Neural crest cell (in vitro differentiated cells): Measurements from ENCODE around the gene WNT9A. TPM values are rescaled to one million over a fixed set of nuclear protein-coding genes. Genes with fewer than 3 reads are reported as not detected.

Experiments used
- DNase-seq: peaks from one replicate; pipeline ENCODE4 v3.0.0; 2021; ENCODE audit warnings: low read depth, mixed read lengths, low spot score
- H3K27ac Mint-ChIP-seq: one replicate; pipeline ENCODE4 v1.8.0; 2021; ENCODE audit warnings: mild to moderate bottlenecking, mixed read lengths; ENCODE audit not compliant: unreplicated experiment
- H3K27me3 Mint-ChIP-seq: 2 replicates; pipeline ENCODE4 v1.8.0; 2021; ENCODE audit warnings: low read depth, mild to moderate bottlenecking, mixed read lengths
- H3K36me3 Mint-ChIP-seq: 2 replicates; pipeline ENCODE4 v1.8.0; 2021; ENCODE audit warnings: low read depth, mild to moderate bottlenecking, mixed read lengths
- H3K4me1 Mint-ChIP-seq: 2 replicates; pipeline ENCODE4 v1.8.0; 2021; ENCODE audit warnings: mixed read lengths
- H3K4me3 Mint-ChIP-seq: one replicate; pipeline ENCODE4 v1.8.0; 2021; ENCODE audit warnings: mild to moderate bottlenecking, mixed read lengths
- H3K9me3 Mint-ChIP-seq: 2 replicates; pipeline ENCODE4 v1.8.0; 2021; ENCODE audit warnings: mixed read lengths
- CTCF ChIP-seq: fragments of 200-600 bp; sonication (generic); conservative IDR thresholded peaks from 2 replicates; pipeline ENCODE4 v1.5.0; 2021; ENCODE audit warnings: antibody characterized with exemption, mild to moderate bottlenecking
- total RNA-seq: library from RNA; stranded (reverse); gene quantifications from 2 replicates; pipeline ENCODE4 v1.2.1, GENCODE V29; 2021

Gene WNT9A
- total RNA-seq, 1 donor from 2014 or later = 0.54 TPM

DNA sequence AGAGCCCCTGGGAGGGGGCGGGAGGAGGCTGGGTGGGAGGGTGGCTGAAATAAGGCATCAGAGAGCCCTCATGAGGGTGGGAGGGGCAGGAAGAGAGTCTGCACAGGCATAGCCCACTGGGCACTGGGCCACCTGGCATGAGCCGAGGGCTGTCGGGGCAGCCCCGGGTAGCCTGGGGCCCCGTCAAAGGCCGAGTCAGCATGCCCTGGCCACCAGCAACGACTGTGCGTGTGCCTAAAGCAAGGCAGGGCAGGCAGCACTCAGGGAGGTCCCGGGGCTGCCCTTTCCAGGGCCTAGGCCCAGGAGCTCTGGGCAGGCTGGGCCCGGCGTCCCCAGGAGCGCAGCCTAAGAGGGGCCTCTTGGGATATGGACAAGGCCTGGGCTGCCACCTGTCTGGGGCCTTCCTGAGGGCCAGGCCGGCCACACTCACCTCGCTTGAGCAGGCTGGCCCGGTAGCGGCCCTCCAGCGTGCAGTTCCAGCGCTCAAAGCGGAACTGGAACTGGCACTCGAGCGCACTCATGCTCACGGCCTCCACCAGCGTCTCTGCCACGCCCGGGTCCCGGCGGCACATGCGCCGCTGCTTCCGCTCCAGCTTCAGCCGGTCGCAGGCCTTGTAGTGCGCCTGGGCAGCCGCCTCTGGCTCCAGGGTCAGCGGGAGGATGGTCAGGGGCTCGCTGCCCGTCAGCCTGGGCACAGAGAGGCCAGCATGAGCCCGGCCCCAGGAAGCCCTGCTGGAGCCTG lies 22.7 kb downstream of the WNT9A start:
- DNase-seq = no peak

DNA sequence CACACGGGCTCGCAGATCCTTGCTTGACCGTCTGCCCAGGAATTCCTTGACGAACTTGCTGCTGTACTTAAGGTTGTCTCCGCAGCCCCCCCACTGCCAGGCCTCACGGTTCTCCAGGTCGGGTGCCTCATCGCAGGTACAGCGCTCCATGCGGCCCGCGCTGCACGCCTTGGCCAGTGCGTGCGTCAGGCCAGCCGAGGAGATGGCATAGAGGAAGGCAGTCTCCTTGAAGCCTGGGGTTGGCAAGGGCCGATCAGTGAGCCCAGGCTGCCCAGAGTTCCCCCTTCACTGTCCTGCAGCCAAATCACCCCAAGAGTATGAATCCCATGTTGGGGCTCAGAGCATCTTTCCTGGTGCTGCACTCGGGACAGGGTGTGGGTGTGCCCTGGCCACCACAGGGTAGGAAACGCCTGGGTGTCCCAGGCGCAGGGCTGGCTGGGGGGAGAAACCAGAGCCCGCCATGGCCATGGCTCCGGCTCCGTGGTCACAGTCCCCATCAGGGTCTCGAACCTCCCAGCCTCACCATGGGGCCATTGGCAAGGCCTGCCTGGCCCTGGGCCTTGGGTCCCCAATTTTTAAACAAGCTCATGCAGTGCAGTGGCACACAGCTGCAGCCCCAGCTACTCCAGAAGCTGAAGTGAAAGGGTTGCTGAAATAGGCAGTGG lies 23.4 kb downstream of the WNT9A start:
- Mint-ChIP-seq H3K27ac (no peak overlapping the region), H3K4me3 (no peak overlapping the region), H3K9me3 (no peaks in the 10 kb centered on the region), H3K36me3 (no peaks in the 10 kb centered on the region), H3K27me3 (no peaks in the 10 kb centered on the region), H3K4me1 (peaks cover 10% of the 10 kb centered on the region)
- no peak for TF ChIP-seq CTCF
- no peak for DNase-seq

More for the DNA sequence above, 22.7 kb downstream of the WNT9A start:
- Mint-ChIP-seq H3K4me1 (peaks cover 4% of the 10 kb centered on the region), H3K27ac (no peak overlapping the region), H3K9me3 (no peaks in the 10 kb centered on the region), H3K4me3 (no peak overlapping the region), H3K27me3 (no peaks in the 10 kb centered on the region), H3K36me3 (no peaks in the 10 kb centered on the region)
- no peak for TF ChIP-seq CTCF

DNA sequence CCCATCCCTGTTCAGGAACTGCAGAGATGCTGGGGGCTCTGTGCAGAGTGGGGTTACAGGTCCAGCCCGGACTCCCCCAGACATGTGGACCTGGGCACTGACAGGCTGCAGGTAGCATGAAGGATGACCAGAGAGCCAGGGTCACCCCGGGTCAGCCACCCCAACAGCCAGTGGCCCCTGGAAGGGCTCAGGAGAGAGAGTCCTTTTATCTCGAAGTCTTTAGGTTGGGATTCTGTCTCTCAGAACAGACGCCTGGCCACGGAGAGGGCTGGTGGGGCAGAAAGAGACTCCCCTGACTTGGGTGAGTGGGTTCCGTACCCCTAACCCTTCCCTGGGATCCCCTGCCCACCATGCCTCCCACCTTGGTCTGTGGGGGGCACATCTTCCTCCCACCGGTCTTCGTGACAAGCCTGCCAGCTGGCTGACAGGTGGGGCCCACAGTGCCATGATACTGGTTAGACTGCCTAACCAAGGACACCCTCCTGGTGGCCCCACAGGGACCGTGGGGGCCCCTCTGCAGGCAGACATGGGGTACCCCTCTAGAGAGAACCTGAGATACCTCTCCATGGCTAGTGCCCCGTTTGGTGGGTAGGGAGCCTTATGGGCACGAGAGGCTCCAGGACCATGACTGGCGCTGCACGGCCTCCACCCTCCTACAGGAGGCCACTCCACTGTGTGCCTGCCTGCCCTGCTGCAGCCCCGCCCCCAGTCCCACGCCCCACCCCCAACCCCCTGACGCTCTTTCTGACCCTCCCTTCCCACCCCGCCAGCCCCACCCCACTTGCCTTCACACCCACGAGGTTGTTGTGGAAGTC lies 24.2 kb downstream of the WNT9A start:
- Mint-ChIP-seq H3K36me3 (no peaks in the 10 kb centered on the region), H3K27me3 (no peaks in the 10 kb centered on the region), H3K9me3 (no peaks in the 10 kb centered on the region), H3K4me3 (no peak overlapping the region), H3K27ac (no peak overlapping the region), H3K4me1 (peaks cover 15% of the 10 kb centered on the region)
- TF ChIP-seq CTCF = no peak
- no peak for DNase-seq

GRCh38 chr1:227922501-227923352 lies 25.0 kb downstream of the WNT9A start:
- DNase-seq = no peak
- Mint-ChIP-seq H3K4me1 (peaks cover 15% of the 10 kb centered on the region), H3K9me3 (no peaks in the 10 kb centered on the region), H3K27me3 (no peaks in the 10 kb centered on the region), H3K36me3 (no peaks in the 10 kb centered on the region), H3K27ac (no peak overlapping the region), H3K4me3 (no peak overlapping the region)
- TF ChIP-seq CTCF = no peak
